K562 (cell line): ENCODE data around the gene CPHXL2. TPM values are rescaled to one million over a fixed set of nuclear protein-coding genes. Genes with fewer than 3 reads are reported as not detected.

ENCODE experiments used
- ARID3A ChIP-seq: IDR thresholded peaks from 2 replicates; pipeline ENCODE4 v1.6.1; 2012; ENCODE audit warnings: low read depth, low read length, improper control_type of control experiment, borderline replicate concordance
- CC2D1A ChIP-seq: fragments of 450-650 bp; IDR thresholded peaks from 2 replicates; pipeline ENCODE4 v1.6.1; 2017; ENCODE audit warnings: mild to moderate bottlenecking
- DPF2 ChIP-seq: fragments of 450-650 bp; IDR thresholded peaks from 2 replicates; pipeline ENCODE4 v1.6.1; 2016
- ELF4 ChIP-seq: fragments of 450-650 bp; formaldehyde crosslinking; IDR thresholded peaks from 2 replicates; pipeline ENCODE4 v1.4.0; 2022; ENCODE audit warnings: missing genetic modification characterization
- EP400 ChIP-seq: fragments of 450-650 bp; IDR thresholded peaks from 2 replicates; pipeline ENCODE4 v1.6.1; 2017; ENCODE audit warnings: antibody characterized with exemption, mild to moderate bottlenecking, moderate library complexity
- HDAC8 ChIP-seq: fragments of 450-650 bp; IDR thresholded peaks from 2 replicates; pipeline ENCODE4 v1.6.1; 2016; ENCODE audit warnings: mild to moderate bottlenecking, missing genetic modification characterization, moderate library complexity, missing compliant biosample characterization
- HMG20A ChIP-seq: fragments of 450-650 bp; formaldehyde crosslinking; conservative IDR thresholded peaks from 2 replicates; pipeline ENCODE4 v1.4.0; 2020; ENCODE audit warnings: mild to moderate bottlenecking, mixed read lengths
- HNRNPLL ChIP-seq: fragments of 200-400 bp; formaldehyde crosslinking; IDR thresholded peaks from 2 replicates; pipeline ENCODE4 v1.6.1; 2017; ENCODE audit warnings: low read length, low read depth, mild to moderate bottlenecking; ENCODE audit not compliant: poor library complexity, severe bottlenecking
- KLF16 ChIP-seq: IDR thresholded peaks from 2 replicates; pipeline ENCODE4 v1.6.1; 2016; ENCODE audit warnings: antibody characterized with exemption
- NBN ChIP-seq: fragments of 450-650 bp; IDR thresholded peaks from 2 replicates; pipeline ENCODE4 v1.6.1; 2016; ENCODE audit warnings: low read depth, mild to moderate bottlenecking
- NFIC ChIP-seq: fragments of 450-650 bp; IDR thresholded peaks from 2 replicates; pipeline ENCODE4 v1.6.1; 2017; ENCODE audit warnings: mild to moderate bottlenecking, inconsistent platforms
- RCOR1 ChIP-seq, 2 experiments: IDR thresholded peaks; 2 replicates each; pipeline ENCODE4 v1.6.1; 2012; ENCODE audit warnings: low read depth in 2 of 2, low read length in 2 of 2, borderline replicate concordance in 1 of 2, improper control_type of control experiment in 1 of 2
- SLC30A9 ChIP-seq: fragments of 250-450 bp; sonication (Bioruptor Pico); IDR thresholded peaks from 2 replicates; pipeline ENCODE4 v1.8.0; 2022; ENCODE audit warnings: mild to moderate bottlenecking, moderate library complexity
- SMAD3 ChIP-seq: fragments of 450-650 bp; formaldehyde crosslinking; conservative IDR thresholded peaks from 2 replicates; pipeline ENCODE4 v1.4.0; 2020; ENCODE audit warnings: mild to moderate bottlenecking
- SMAD4 ChIP-seq: fragments of 250-450 bp; sonication (Bioruptor Pico); conservative IDR thresholded peaks from 2 replicates; pipeline ENCODE4 v1.8.0; 2021; ENCODE audit warnings: inconsistent platforms, mild to moderate bottlenecking, moderate library complexity
- SMARCA4 ChIP-seq: fragments of 450-650 bp; IDR thresholded peaks from 2 replicates; pipeline ENCODE4 v1.6.1; 2016
- SMARCC2 ChIP-seq: fragments of 450-650 bp; IDR thresholded peaks from 2 replicates; pipeline ENCODE4 v1.6.1; 2017; ENCODE audit warnings: antibody characterized with exemption, moderate library complexity, mild to moderate bottlenecking, low read depth
- SNIP1 ChIP-seq: fragments of 450-650 bp; IDR thresholded peaks from 2 replicates; pipeline ENCODE4 v1.7.1; 2017; ENCODE audit warnings: low read depth, mild to moderate bottlenecking
- TAF9B ChIP-seq: fragments of 450-650 bp; IDR thresholded peaks from 2 replicates; pipeline ENCODE4 v1.6.1; 2018; ENCODE audit warnings: mild to moderate bottlenecking; ENCODE audit not compliant: partially characterized antibody
- TCFL5 ChIP-seq: fragments of 250-450 bp; sonication (Bioruptor Pico); conservative IDR thresholded peaks from 2 replicates; pipeline ENCODE4 v1.6.1; 2021; ENCODE audit warnings: mild to moderate bottlenecking, moderate library complexity, matching md5 sums
- UBTF ChIP-seq, 2 experiments: IDR thresholded peaks; 2 replicates each; pipeline ENCODE4 v1.6.1; 2012; ENCODE audit warnings: improper control_type of control experiment in 2 of 2, low read depth in 2 of 2, low read length in 2 of 2, borderline replicate concordance in 1 of 2
- ZNF239 ChIP-seq: fragments of 250-450 bp; sonication (Bioruptor Pico); IDR thresholded peaks from 2 replicates; pipeline ENCODE4 v1.4.0; 2020; ENCODE audit warnings: mild to moderate bottlenecking
- ZNF639 ChIP-seq, 2 experiments: fragments of 200-800 bp in 1 of 2; sonication (Bioruptor generic) in 1 of 2; sonication (generic) in 1 of 2; formaldehyde crosslinking in 1 of 2; IDR thresholded peaks in 1 of 2; conservative IDR thresholded peaks in 1 of 2; 2 replicates each; pipeline versions ENCODE4 v1.5.0 to v1.6.1; 2016 to 2020; ENCODE audit warnings: missing compliant biosample characterization in 1 of 2, missing genetic modification characterization in 1 of 2, missing genetic modification reagents in 1 of 2
- ZNF785 ChIP-seq: fragments of 250-450 bp; sonication (Bioruptor Pico); IDR thresholded peaks from 2 replicates; pipeline ENCODE4 v1.4.0; 2020; ENCODE audit warnings: mild to moderate bottlenecking
- polyA plus RNA-seq, 8 experiments: library from polyadenylated mRNA; depleted of rRNA in 4 of 8; stranded (reverse) in 5 of 8; unstranded in 3 of 8; fragments of >200 nt; fragmentation: Nextera tagmentation in 2 of 8; fragmentation: Illumina TruSeq in 1 of 8; extraction: Ambion mirVana in 2 of 8; extraction: Trizol in 1 of 8; gene quantifications; 2 replicates each; pipeline versions ENCODE4 v1.2.1 to v1.2.3, GENCODE V29; 2011 to 2014; ENCODE audit warnings: inconsistent platforms in 1 of 8, missing spikeins in 1 of 8
- total RNA-seq, 7 experiments: library from RNA; depleted of rRNA in 6 of 7; stranded (reverse); fragments of >200 nt in 6 of 7; fragmentation: Illumina TruSeq in 2 of 7; extraction: Trizol in 2 of 7; gene quantifications; 2 replicates each; pipeline versions ENCODE4 v1.2.1 to v1.2.3, GENCODE V29; 2011 to 2021; ENCODE audit warnings: low replicate concordance in 1 of 7

Gene CPHXL2
- total and polyA plus RNA-seq, 9 of the 15 experiments (the other 6 are each of a cell fraction or from before 2014, with no cell fraction given) = not detected

DNA sequence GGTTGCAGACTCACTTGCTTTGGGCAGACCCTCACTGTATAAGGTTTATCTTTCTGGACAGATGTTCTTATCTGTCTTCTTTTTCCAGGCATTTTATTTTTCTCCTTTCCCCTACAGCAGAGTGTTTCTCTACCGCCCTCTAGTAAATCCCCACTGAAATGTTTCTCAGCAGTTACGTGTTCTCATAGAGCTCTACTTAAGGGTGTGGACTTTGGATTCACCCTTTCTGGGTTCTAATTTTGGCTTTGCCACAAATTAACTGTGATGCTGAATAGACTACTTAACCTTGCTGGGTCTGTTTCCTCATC, 55.7 kb downstream of the CPHXL2 start (continued):
- TF ChIP-seq TCFL5 (CRISPR knock-in tag) (0 out of 2 replicates have a peak, but pooled peaks have one; percentile 42), NBN (peak; percentile 91), UBTF (IDR thresholded peaks at IDR 0.05; ENCODE audit: borderline replicate concordance in 1 of 2, low read depth in 2 of 2, low read length in 2 of 2) (no peak), TAF9B (peak; percentile 21), SMARCC2 (peak; percentile 81), DPF2 (peak; percentile 97), ARID3A (peak; percentile 73; the same call in 1 of the 2 replicates), KLF16 (peak; percentile 81), HNRNPLL (no peak), SLC30A9 (CRISPR knock-in tag) (no peak), CC2D1A (peak; percentile 81; the same call in 1 of the 2 replicates), HDAC8 (tag) (no peak), SMAD4 (CRISPR knock-in tag) (peak; percentile 39; the same call in 1 of the 2 replicates), ZNF785 (CRISPR knock-in tag) (no peak), ZNF639 (CRISPR knock-in tag; conservative IDR thresholded peaks at IDR 0.05 in 1 of 2, IDR thresholded peaks at IDR 0.05 in 1 of 2) (0 out of 4 replicates have a peak, but pooled peaks of 1 of the 2 experiments have one; percentile 40), SNIP1 (0 out of 2 replicates have a peak, but pooled peaks have one; percentile 17), EP400 (peak; percentile 68; the same call in 1 of the 2 replicates), ZNF239 (CRISPR knock-in tag) (peak; percentile 44; the same call in 1 of the 2 replicates), SMARCA4 (peak; percentile 95), HMG20A (0 out of 2 replicates have a peak, but pooled peaks have one; percentile 28), RCOR1 (IDR thresholded peaks at IDR 0.05; ENCODE audit: borderline replicate concordance in 1 of 2, low read depth in 2 of 2, low read length in 2 of 2) (peak in 1 of 2 experiments; percentile 70; a peak in 2 of 4 replicates), SMAD3 (CRISPR knock-in tag) (peak; percentile 73; the same call in 1 of the 2 replicates), ELF4 (CRISPR knock-in tag) (peak; percentile 91), NFIC (peak; percentile 80)
